CD4-positive, alpha-beta memory T cell (primary cell): ENCODE results near the gene ENOSF1. TPM values are rescaled to one million over a fixed set of nuclear protein-coding genes. Genes with fewer than 3 reads are reported as not detected.
"Not testable (repeated sequence)": the region's sequence is repeated elsewhere in the genome, so short reads cannot be mapped to it uniquely, and the experiment has no call there.

ENCODE experiments used
- CTCF ChIA-PET: fragments of 350-600 bp; sonication (Branson Sonifier 250); formaldehyde crosslinking; loops from one replicate; lab custom pipeline; 2021; ENCODE audit warnings: inconsistent platforms; ENCODE audit not compliant: partially characterized antibody; lab: Charles Lee
- POLR2A ChIA-PET: fragments of 350-600 bp; sonication (Branson Sonifier 250); formaldehyde crosslinking; loops from one replicate; lab custom pipeline; 2021; ENCODE audit not compliant: partially characterized antibody; lab: Charles Lee
- DNase-seq, 5 donors: peaks; one replicate each; pipeline versions ENCODE4 v3.0.0 to v3.0.0-alpha.2; 2020 to 2022; ENCODE audit warnings: mixed read lengths in 1 of 5
- H3K27ac ChIP-seq: one replicate; pipeline ENCODE4 v1.7.0; 2013; ENCODE audit warnings: low read depth, low read length
- H3K27me3 ChIP-seq: 2 replicates; pipeline ENCODE4 v1.7.0; 2013; ENCODE audit warnings: mild to moderate bottlenecking, low read length, moderate library complexity; ENCODE audit not compliant: insufficient read depth
- H3K36me3 ChIP-seq: 2 replicates; pipeline ENCODE4 v1.7.0; 2013; ENCODE audit warnings: mild to moderate bottlenecking, low read length, moderate library complexity; ENCODE audit not compliant: insufficient read depth
- H3K4me1 ChIP-seq: 2 replicates; pipeline ENCODE4 v1.7.0; 2013; ENCODE audit warnings: mild to moderate bottlenecking, low read length, moderate library complexity; ENCODE audit not compliant: insufficient read depth
- H3K4me3 ChIP-seq, 2 donors: one replicate each; pipeline ENCODE4 v1.7.0; 2013; ENCODE audit warnings: low read length in 2 of 2, mild to moderate bottlenecking in 1 of 2
- H3K9me3 ChIP-seq, 2 donors: one replicate each; pipeline ENCODE4 v1.7.0; 2013; ENCODE audit warnings: low read length in 2 of 2, control low read depth in 1 of 2; ENCODE audit not compliant: control insufficient read depth in 1 of 2
- H3K27ac Mint-ChIP-seq, 7 donors: one replicate each; pipeline ENCODE4 v1.8.0; 2020 to 2021; ENCODE audit warnings: mixed read lengths in 7 of 7, mild to moderate bottlenecking in 6 of 7, inconsistent platforms in 3 of 7, moderate library complexity in 3 of 7
- H3K27me3 Mint-ChIP-seq, 2 donors: one replicate each; pipeline ENCODE4 v1.8.0; 2020 to 2021; ENCODE audit warnings: mixed read lengths in 2 of 2
- H3K36me3 Mint-ChIP-seq, 2 donors: one replicate each; pipeline ENCODE4 v1.8.0; 2020 to 2021; ENCODE audit warnings: mixed read lengths in 2 of 2, inconsistent platforms in 1 of 2, mild to moderate bottlenecking in 1 of 2
- H3K4me1 Mint-ChIP-seq, 4 donors: one replicate each; pipeline ENCODE4 v1.8.0; 2020 to 2021; ENCODE audit warnings: mixed read lengths in 4 of 4, mild to moderate bottlenecking in 1 of 4
- H3K4me3 Mint-ChIP-seq, 8 donors: one replicate each; pipeline ENCODE4 v1.8.0; 2020 to 2021; ENCODE audit warnings: mixed read lengths in 8 of 8, mild to moderate bottlenecking in 7 of 8, moderate library complexity in 6 of 8, inconsistent platforms in 3 of 8
- H3K9me3 Mint-ChIP-seq, 8 donors: one replicate each; pipeline ENCODE4 v1.8.0; 2020 to 2021; ENCODE audit warnings: mixed read lengths in 8 of 8, mild to moderate bottlenecking in 5 of 8, inconsistent platforms in 3 of 8, moderate library complexity in 1 of 8
- intact Hi-C: fragments of 100-400 bp; cut with micrococcal nuclease; formaldehyde crosslinking; loops from one replicate; pipeline ENCODE4 v1.15.1; 2023
- polyA plus RNA-seq, 2 donors: library from polyadenylated mRNA; unstranded; fragments of 300-500 nt; fragmentation: Illumina TruSeq; gene quantifications; one replicate each; pipeline ENCODE4 v1.2.3, GENCODE V29; 2021
- total RNA-seq, 2 experiments: library from RNA; stranded (reverse); gene quantifications; one replicate each; pipeline ENCODE4 v1.2.3, GENCODE V29; 2021

Gene ENOSF1
- total and polyA plus RNA-seq, 4 experiments from 2014 or later = 11.6 to 133 (median 60.5) TPM

DNA sequence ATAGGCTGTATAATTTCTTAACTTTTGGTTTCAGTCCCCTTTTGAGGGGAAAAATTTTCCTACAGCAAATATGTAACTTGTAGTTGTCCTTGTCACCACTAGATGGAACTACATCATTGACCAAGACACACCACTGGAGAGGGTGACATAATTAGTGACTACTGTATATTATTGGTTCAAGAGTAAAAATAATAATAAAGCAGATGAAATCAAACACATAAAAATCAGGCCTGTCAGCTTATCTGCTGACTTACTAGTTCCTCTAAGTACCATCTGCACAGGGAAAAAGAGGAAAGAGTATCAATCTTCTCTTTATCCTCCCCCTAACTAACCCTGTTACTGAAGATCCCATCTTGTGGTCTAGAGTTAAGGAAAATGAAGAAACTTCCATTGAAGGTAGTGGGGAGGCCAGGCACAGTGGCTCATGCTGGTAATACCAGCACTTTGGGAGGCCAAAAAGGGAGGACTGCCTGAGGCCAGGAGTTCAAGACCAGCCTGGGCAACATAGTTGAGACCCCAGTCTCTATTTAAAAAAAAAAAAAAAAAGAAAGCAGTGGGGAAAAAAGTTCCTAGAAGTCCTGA lies 29.6 kb upstream of the ENOSF1 start:
- intact Hi-C loops = loop anchor here (1.0 kb wide), 4 partner anchors 71 to 118 kb away; no protein-coding TSS in a partner anchor
- POLR2A ChIA-PET = interaction anchor here (1.6 to 2.0 kb wide), 2 partner anchors 89 to 90 kb away, joined by 5 to 6 read pairs; no protein-coding TSS in a partner anchor
- no peak overlapping the region for H3K4me3 Mint-ChIP-seq

DNA sequence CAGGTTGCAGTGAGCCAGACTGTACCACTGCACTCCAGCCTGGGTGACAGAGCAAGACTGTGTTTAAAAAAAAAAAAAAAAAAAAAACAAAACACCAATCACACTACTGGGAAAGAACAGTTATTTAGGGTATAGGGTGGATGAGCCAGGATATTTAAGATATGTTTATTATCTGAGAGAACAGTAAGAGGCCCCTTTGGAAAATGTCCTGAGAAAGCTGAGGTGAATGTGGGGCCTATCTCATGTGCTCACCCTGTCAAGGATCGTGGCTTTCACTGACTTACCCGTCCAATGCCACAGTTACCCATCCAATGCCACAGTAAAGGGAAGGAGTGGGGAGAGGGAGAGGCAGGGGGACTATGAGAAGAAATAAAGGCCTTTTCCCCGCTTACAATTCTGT lies 19.9 kb upstream of the ENOSF1 start:
- peaks cover 0 to 2% (median 0%) of the 10 kb centered on the region in 4 donors for H3K4me1 Mint-ChIP-seq
- intact Hi-C loops = no loop called here
- Histone ChIP-seq H3K27me3 (no peaks in the 10 kb centered on the region), H3K4me3 (no peak overlapping the region), H3K36me3 (peaks cover 8% of the 10 kb centered on the region), H3K27ac (no peak overlapping the region), H3K9me3 (no peaks in the 10 kb centered on the region), H3K4me1 (no peaks in the 10 kb centered on the region)
- CTCF ChIA-PET = interaction anchor here (2.2 kb wide), 1 partner anchor 107 kb away, joined by 9 read pairs; no protein-coding TSS in a partner anchor
- H3K27me3 Mint-ChIP-seq = no peaks in the 10 kb centered on the region
- no peak for DNase-seq
- H3K36me3 Mint-ChIP-seq = peaks cover 29 to 30% of the 10 kb centered on the region in 2 donors
- no peak overlapping the region for H3K27ac Mint-ChIP-seq
- POLR2A ChIA-PET = no interaction called here
- no peak overlapping the region for H3K4me3 Mint-ChIP-seq
- H3K9me3 Mint-ChIP-seq = no peaks in the 10 kb centered on the region

More for the DNA sequence above, 29.6 kb upstream of the ENOSF1 start:
- H3K4me1 ChIP-seq = no peaks in the 10 kb centered on the region
- no peaks in the 10 kb centered on the region for H3K9me3 ChIP-seq
- no peak overlapping the region for H3K27ac ChIP-seq
- no peaks in the 10 kb centered on the region for H3K27me3 ChIP-seq
- Mint-ChIP-seq H3K9me3 (no peaks in the 10 kb centered on the region), H3K27ac (no peak overlapping the region), H3K36me3 (peaks cover 9 to 27% of the 10 kb centered on the region in 2 donors), H3K4me1 (peaks cover 0 to 2% (median 1%) of the 10 kb centered on the region in 4 donors), H3K27me3 (no peaks in the 10 kb centered on the region)
- CTCF ChIA-PET = interaction anchor here (1.1 to 15.4 kb wide), 7 partner anchors 10 to 95 kb away, joined by 3 to 589 read pairs (median 4); no protein-coding TSS in a partner anchor
- DNase-seq = peak in 4 of 5 donors; percentile 45 to 53 (median 50)
- no peak overlapping the region for H3K4me3 ChIP-seq
- no peaks in the 10 kb centered on the region for H3K36me3 ChIP-seq

DNA sequence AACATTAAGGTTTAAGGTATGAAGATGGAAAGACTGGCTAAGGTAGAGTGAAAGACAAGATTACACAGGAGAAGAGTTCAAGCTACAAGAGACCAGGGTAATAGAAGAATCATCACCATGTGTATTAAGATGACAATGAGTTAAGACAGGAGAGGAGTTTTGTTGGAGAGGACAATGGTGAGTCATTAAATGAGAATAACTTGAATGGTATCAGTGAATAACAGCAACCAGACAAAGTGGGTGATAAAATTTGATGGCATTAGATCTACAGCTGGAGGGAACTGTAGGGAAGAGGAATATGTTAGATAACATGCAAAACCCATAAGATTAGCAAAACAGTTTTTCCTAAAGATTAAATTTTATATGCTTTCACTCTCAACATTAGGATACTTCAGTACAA lies 18.8 kb upstream of the ENOSF1 start:
- Mint-ChIP-seq H3K27ac (no peak overlapping the region), H3K27me3 (no peaks in the 10 kb centered on the region), H3K4me3 (no peak overlapping the region), H3K4me1 (no peaks in the 10 kb centered on the region), H3K36me3 (peaks cover 22 to 24% of the 10 kb centered on the region in 2 donors), H3K9me3 (no peaks in the 10 kb centered on the region)
- DNase-seq = no peak
- Histone ChIP-seq H3K36me3 (peaks cover 8% of the 10 kb centered on the region), H3K27me3 (no peaks in the 10 kb centered on the region), H3K4me1 (no peaks in the 10 kb centered on the region), H3K4me3 (no peak overlapping the region), H3K27ac (no peak overlapping the region), H3K9me3 (no peaks in the 10 kb centered on the region)
- ChIA-PET POLR2A (no interaction called here), CTCF (interaction anchor here (1.0 to 1.3 kb wide), 2 partner anchors 99 to 108 kb away, joined by 3 read pairs; no protein-coding TSS in a partner anchor)
- intact Hi-C loops = no loop called here

DNA sequence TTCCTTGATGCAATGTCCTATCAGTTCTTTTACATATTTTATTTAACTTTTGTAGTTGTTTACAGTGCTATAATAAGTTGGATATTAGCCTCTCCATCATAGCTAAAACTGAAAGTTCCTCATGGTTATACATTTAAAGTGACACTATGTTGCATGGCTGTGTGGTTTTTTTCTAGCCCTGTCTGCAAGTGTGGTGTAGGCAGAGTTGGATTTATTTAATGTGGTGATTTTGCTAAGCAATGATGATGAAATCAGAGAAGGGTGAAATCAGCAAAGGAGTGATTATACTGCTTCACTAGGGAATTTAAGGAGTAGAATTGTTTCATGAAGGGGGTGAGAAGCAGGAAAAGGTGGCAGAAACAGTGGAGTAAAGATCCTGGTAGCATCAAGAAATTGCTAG lies 18.3 kb upstream of the ENOSF1 start:
- CTCF ChIA-PET = interaction anchor here (0.9 to 1.3 kb wide), 3 partner anchors 100 to 109 kb away, joined by 3 to 4 read pairs (median 3); no protein-coding TSS in a partner anchor
- H3K9me3 ChIP-seq = no peaks in the 10 kb centered on the region
- no peaks in the 10 kb centered on the region for H3K4me1 ChIP-seq
- H3K27ac Mint-ChIP-seq = peak overlapping the region in 1 of 7 donors; percentile 53
- H3K27me3 ChIP-seq = no peaks in the 10 kb centered on the region
- no peak for DNase-seq
- H3K27me3 Mint-ChIP-seq = no peaks in the 10 kb centered on the region
- intact Hi-C loops = no loop called here
- H3K27ac ChIP-seq = no peak overlapping the region
- H3K36me3 ChIP-seq = peaks cover 6% of the 10 kb centered on the region
- H3K36me3 Mint-ChIP-seq = peaks cover 19 to 20% of the 10 kb centered on the region in 2 donors
- H3K4me1 Mint-ChIP-seq = no peaks in the 10 kb centered on the region
- POLR2A ChIA-PET = no interaction called here
- no peaks in the 10 kb centered on the region for H3K9me3 Mint-ChIP-seq
- no peak overlapping the region for H3K4me3 ChIP-seq
- H3K4me3 Mint-ChIP-seq = no peak overlapping the region

DNA sequence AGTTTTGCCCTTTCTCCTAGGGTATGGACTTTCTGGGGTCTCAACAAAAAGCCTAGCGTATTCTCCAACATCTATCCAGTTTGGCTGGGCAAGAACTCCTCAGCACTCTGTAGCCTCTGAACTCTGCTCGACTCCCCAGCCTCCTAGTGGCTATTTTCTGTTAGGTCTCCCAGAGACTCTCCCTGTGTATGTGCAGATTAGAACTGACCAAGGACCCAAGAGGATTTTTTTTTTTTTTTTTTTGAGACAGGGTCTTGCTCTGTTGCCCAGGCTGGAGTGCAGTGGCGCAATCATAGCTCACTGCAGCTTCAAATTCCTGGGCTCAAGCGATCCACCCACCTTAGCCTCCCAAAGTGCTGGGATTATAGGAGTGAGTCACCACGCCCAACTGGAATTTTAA lies 17.7 kb upstream of the ENOSF1 start:
- H3K4me1 ChIP-seq, DNase-seq, H3K27me3 Mint-ChIP-seq, H3K4me3 Mint-ChIP-seq, H3K27ac Mint-ChIP-seq, H3K9me3 Mint-ChIP-seq, H3K27ac ChIP-seq, H3K4me3 ChIP-seq, intact Hi-C loops, H3K4me1 Mint-ChIP-seq, H3K27me3 ChIP-seq, POLR2A ChIA-PET, H3K36me3 ChIP-seq, H3K9me3 ChIP-seq: not testable (repeated sequence)
- peaks cover 14 to 15% of the 10 kb centered on the region in 2 donors for H3K36me3 Mint-ChIP-seq
- CTCF ChIA-PET = interaction anchor here (0.9 to 1.0 kb wide), 2 partner anchors 101 to 109 kb away, joined by 3 to 4 read pairs; no protein-coding TSS in a partner anchor

DNA sequence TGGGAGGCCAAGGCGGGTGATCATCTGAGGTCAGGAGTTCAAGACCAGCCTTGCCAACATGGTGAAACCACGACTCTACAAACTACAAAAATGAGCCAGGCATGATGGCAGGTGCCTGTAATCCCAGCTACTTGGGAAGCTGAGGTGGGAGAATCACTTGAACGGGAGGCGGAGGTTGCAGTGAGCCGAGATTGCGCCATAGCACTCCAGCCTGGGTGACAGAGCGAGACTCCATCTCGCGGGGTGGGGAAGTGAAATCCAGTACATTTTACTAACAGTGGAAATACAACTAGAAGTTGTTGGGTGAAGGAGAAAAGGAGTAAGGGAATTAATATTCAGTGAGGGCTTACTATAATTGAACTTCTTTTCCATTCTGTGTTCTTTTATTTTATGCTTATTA lies 13.2 kb upstream of the ENOSF1 start:
- H3K4me1 ChIP-seq = no peaks in the 10 kb centered on the region
- no peaks in the 10 kb centered on the region for H3K9me3 ChIP-seq
- no peak overlapping the region for H3K4me3 ChIP-seq
- CTCF ChIA-PET = interaction anchor here (0.6 to 1.4 kb wide), 3 partner anchors 105 to 114 kb away, joined by 3 to 4 read pairs (median 3); no protein-coding TSS in a partner anchor
- POLR2A ChIA-PET = no interaction called here
- peaks cover 0 to 3% (median under 1%) of the 10 kb centered on the region in 4 donors for H3K4me1 Mint-ChIP-seq
- intact Hi-C loops = no loop called here
- H3K4me3 Mint-ChIP-seq = no peak overlapping the region
- DNase-seq = no peak
- no peaks in the 10 kb centered on the region for H3K36me3 ChIP-seq
- peak overlapping the region in 1 of 7 donors; percentile 55 for H3K27ac Mint-ChIP-seq
- H3K27me3 Mint-ChIP-seq = no peaks in the 10 kb centered on the region
- H3K27ac ChIP-seq = no peak overlapping the region
- H3K9me3 Mint-ChIP-seq = no peaks in the 10 kb centered on the region
- H3K36me3 Mint-ChIP-seq = peaks cover 4 to 8% of the 10 kb centered on the region in 2 donors
- H3K27me3 ChIP-seq = no peaks in the 10 kb centered on the region

DNA sequence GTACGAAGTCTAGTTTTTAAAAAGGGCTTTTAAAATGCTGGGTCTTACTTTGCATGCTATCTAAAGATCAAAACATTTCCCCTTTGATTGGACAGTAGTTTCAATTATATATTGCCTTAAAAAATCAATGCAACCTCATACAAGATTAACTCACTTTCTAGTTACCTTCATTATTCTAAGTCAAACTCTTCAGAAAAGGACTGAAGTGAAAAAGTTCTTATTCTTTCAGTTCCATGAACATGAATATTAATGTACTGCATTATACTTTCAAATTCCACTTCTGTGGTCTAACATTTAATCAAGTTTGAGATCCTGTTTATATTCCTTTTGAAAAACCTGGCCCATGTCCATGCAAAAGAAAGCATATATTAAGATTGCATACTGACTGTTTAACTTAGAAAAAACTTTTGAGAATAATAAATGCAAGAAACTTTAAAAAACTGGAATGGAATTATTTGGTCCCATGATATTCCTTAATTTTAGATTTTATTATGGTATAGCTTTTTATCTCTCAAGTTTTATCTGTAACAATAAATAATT lies 11.2 kb upstream of the ENOSF1 start:
- no peaks in the 10 kb centered on the region for H3K9me3 Mint-ChIP-seq
- CTCF ChIA-PET = interaction anchor here (1.4 kb wide), 1 partner anchor 115 kb away, joined by 3 read pairs; no protein-coding TSS in a partner anchor
- POLR2A ChIA-PET = no interaction called here

More for the DNA sequence above, 11.2 kb upstream of the ENOSF1 start:
- Mint-ChIP-seq H3K4me3 (no peak overlapping the region), H3K4me1 (peaks cover 0 to 3% (median under 1%) of the 10 kb centered on the region in 4 donors), H3K27ac (peak overlapping the region in 3 of 7 donors; percentile 2 to 53 (median 8)), H3K36me3 (peaks cover 0 to 7% of the 10 kb centered on the region in 2 donors), H3K27me3 (no peaks in the 10 kb centered on the region)
- Histone ChIP-seq H3K36me3 (no peaks in the 10 kb centered on the region), H3K27me3 (no peaks in the 10 kb centered on the region), H3K4me1 (no peaks in the 10 kb centered on the region), H3K9me3 (no peaks in the 10 kb centered on the region), H3K27ac (no peak overlapping the region), H3K4me3 (no peak overlapping the region)
- intact Hi-C loops = no loop called here
- DNase-seq = no peak
